Retinal pigment epithelial cell (primary cell): ENCODE results near the gene FBXL19.

Experiments used
- DNase-seq: peaks from one replicate; pipeline ENCODE4 v3.0.0-alpha.2; 2010; ENCODE audit warnings: low read depth
- H3K4me3 ChIP-seq: 2 replicates; pipeline ENCODE4 v1.5.1; 2011; ENCODE audit warnings: mild to moderate bottlenecking, low read length, control low read depth, moderate library complexity
- CTCF ChIP-seq: conservative IDR thresholded peaks from 2 replicates; pipeline ENCODE4 v1.5.1; 2011; ENCODE audit warnings: low read depth, low read length, control low read depth, inconsistent platforms

Gene FBXL19

DNA sequence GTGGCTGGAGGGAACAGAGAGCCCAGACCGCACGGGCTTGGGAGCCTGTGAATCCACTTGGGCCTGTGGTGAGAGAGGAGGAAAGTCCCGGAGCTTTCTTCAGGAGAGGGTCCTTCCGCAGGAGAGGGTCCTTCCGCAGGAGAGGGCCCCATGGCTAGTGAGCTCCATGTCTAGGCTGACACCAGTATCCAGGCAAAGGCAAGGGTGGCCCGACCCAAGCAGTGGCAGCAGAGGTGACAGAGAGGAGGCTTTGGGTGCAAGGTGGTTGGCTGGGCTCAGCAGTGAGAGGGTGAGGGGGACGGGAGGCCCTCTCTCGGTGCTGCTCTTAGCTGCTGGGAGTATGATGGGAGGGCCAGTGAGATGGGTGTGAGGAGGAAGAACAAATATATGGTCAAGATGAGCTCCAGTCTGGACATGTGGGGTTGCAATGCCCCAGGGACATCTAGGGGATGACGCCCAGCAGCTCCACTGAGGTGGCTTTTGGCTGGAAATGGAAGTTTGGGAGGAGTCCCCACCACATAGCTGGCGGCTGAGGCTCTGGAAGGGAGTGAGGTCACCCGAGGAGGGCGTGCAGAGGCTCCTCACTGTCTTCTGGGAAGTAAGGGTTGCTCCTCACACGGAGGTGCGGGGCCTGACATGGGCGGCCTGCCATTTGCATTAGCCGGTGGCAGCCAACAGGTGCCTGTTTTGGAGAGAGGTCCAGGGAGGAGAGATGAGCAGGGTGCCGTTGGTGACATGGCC, 59.3 kb downstream of the FBXL19 start:
- no peak for TF ChIP-seq CTCF
- H3K4me3 ChIP-seq = no peak overlapping the region
- no peak for DNase-seq

DNA sequence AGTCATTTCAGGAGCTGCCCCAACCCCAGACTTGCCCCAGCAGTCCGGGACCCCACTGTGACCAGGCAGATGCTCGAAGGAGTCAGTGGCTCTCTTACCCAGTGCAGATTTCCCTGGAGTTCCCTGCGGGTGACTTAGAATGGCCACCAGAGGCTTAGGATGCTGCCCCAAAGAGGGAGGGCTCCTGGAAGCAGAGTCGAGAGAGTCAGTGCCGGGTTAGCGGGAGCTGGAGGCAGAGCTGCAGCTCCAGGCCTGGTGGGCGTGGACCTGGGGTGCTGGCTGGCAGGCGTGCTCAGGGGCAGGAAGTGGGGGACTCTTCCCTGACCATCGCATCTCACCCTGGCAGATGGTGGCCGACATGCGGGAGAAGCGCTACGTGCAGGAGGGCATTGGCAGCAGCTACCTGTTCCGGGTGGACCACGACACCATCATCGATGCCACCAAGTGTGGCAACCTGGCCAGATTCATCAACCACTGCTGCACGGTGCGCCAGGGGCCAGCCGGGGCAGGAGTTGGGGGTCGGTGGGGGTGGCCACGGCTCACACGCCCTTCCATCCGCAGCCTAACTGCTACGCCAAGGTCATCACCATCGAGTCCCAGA, 60.0 kb downstream of the FBXL19 start:
- DNase-seq = no peak
- TF ChIP-seq CTCF = no peak

DNA sequence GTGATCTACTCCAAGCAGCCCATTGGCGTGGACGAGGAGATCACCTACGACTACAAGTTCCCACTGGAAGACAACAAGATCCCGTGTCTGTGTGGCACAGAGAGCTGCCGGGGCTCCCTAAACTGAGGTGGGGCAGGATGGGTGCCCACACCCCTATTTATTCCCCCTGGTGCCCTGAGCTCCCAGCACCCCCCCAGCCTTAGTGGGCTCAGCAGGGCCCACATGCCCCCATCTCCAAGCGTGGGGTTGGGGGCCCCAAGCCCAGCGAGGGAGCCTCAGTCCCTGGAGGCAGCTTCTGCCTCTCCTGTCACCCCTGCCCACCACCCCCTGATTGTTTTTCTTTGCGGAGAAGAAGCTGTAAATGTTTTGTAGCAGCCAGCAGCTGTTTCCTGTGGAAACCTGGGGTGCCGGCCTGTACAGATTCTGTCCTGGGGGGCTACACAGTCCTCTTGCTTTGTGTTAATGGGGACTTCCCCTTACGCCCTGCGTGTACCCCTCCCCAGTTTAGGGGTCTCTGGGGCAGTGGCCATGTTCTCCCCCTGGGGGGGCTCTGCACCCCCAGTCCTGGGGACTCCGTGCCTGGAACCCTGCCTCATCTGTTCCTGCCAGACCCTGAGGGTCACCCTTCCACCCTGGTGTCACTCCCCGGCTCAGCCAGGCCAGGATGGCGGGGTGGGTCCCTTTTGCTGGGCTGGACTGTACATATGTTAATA, 60.7 kb downstream of the FBXL19 start:
- H3K4me3 ChIP-seq = no peak overlapping the region
- DNase-seq = no peak
- no peak for TF ChIP-seq CTCF

More for the DNA sequence above, 60.0 kb downstream of the FBXL19 start:
- no peak overlapping the region for H3K4me3 ChIP-seq

GRCh38 chr16:30984669-30985400, 61.5 kb downstream of the FBXL19 start, which contains the start of gene HSD3B7:
Gene HSD3B7 (plus strand): TSS chr16:30985207. CDS start chr16:30985659, 452 bp downstream.
- H3K4me3 ChIP-seq = peak within 1 kb of the TSS; percentile 47
- DNase-seq = no peak
- TF ChIP-seq CTCF = peak; percentile 94

- peak; percentile 60 for TF ChIP-seq CTCF
- H3K4me3 ChIP-seq = peak overlapping the region; percentile 47
- peak; percentile 25 for DNase-seq
Observed at GRCh38 chr16:30985401-30986128, 62.2 kb downstream of the FBXL19 start.
